ENCODE measurements around the gene NPC1L1. TPM values are rescaled to one million over a fixed set of nuclear protein-coding genes. Genes with fewer than 3 reads are reported as not detected.
A peak's percentile ranks its signal among the peaks of the same experiment; 100 is the strongest.

The NPC1L1 gene
- total and polyA plus RNA-seq, 2 of the 13 experiments (the other 11 are each of a cell fraction or from before 2014, with no cell fraction given), result 4.8 to 14.5 TPM

GRCh38 chr7:44490351-44491200, 50.6 kb downstream of the NPC1L1 start, which contains the start of gene NUDCD3 (continued):
- TF ChIP-seq ZBED4 (CRISPR knock-in tag; IDR thresholded peaks at IDR 0.05; ENCODE audit: borderline replicate concordance) (no peak), ZNF770 (CRISPR knock-in tag; IDR thresholded peaks at IDR 0.05) (peak; percentile 68; the same call in 1 of the 2 replicates), NFE2 (CRISPR knock-in tag; IDR thresholded peaks at IDR 0.05) (no peak), ZNF232 (CRISPR knock-in tag; IDR thresholded peaks at IDR 0.05; ENCODE audit: borderline replicate concordance) (no peak; the same call in 1 of the 2 replicates)

Data from HepG2 (cell line).